Thoracic aorta (tissue), 2 donors: ENCODE results near the gene SPIRE1. TPM values are rescaled to one million over a fixed set of nuclear protein-coding genes. Genes with fewer than 3 reads are reported as not detected.

Source experiments
- ATAC-seq: fragments of 150-250 bp; one replicate; pipeline ENCODE4 v1.8.0; 2017; ENCODE audit warnings: low read depth; ENCODE audit not compliant: insufficient number of reproducible peaks, low FRiP score
- DNase-seq: peaks from one replicate; pipeline ENCODE4 v3.0.0-alpha.2; 2020; ENCODE audit warnings: low spot score
- H3K27ac ChIP-seq, 2 donors: fragments of 200-600 bp; sonication (generic); 1 replicate in 1 of 2; 2 replicates in 1 of 2; pipeline ENCODE4 v1.5.1; 2016; ENCODE audit warnings: mild to moderate bottlenecking in 2 of 2, moderate library complexity in 2 of 2
- H3K27me3 ChIP-seq: fragments of 200-600 bp; sonication (generic); replicated peaks from 2 replicates; pipeline ENCODE4 v1.6.0; 2016; ENCODE audit warnings: mild to moderate bottlenecking; ENCODE audit not compliant: insufficient read depth
- H3K36me3 ChIP-seq: fragments of 200-600 bp; sonication (generic); one replicate; pipeline ENCODE4 v1.5.1; 2016
- H3K4me1 ChIP-seq, 2 donors: fragments of 200-600 bp; sonication (generic); 1 replicate in 1 of 2; 2 replicates in 1 of 2; pipeline versions ENCODE4 v1.5.1 to v1.6.0; 2016; ENCODE audit warnings: low read depth in 2 of 2, mild to moderate bottlenecking in 1 of 2; ENCODE audit not compliant: control insufficient read depth in 1 of 2
- H3K4me3 ChIP-seq: fragments of 200-600 bp; sonication (generic); 2 replicates; pipeline ENCODE4 v1.5.1; 2016; ENCODE audit warnings: mild to moderate bottlenecking
- H3K9me3 ChIP-seq: fragments of 200-600 bp; sonication (generic); 2 replicates; pipeline ENCODE4 v1.5.1; 2016
- total RNA-seq, 2 donors: library from RNA; depleted of rRNA; stranded (reverse); fragments of >200 nt; gene quantifications; one replicate each; pipeline versions ENCODE4 v1.1.0 to v1.2.3, GENCODE V29; 2016
- TF ChIP-seq, protein P1 (sequence below): fragments of 200-600 bp; sonication (generic); IDR thresholded peaks from one replicate; pipeline ENCODE4 v1.5.1; 2019; ENCODE audit warnings: antibody characterized with exemption

SPIRE1 gene
- total RNA-seq, 2 donors from 2014 or later, result 26.8 to 39.6 TPM

DNA sequence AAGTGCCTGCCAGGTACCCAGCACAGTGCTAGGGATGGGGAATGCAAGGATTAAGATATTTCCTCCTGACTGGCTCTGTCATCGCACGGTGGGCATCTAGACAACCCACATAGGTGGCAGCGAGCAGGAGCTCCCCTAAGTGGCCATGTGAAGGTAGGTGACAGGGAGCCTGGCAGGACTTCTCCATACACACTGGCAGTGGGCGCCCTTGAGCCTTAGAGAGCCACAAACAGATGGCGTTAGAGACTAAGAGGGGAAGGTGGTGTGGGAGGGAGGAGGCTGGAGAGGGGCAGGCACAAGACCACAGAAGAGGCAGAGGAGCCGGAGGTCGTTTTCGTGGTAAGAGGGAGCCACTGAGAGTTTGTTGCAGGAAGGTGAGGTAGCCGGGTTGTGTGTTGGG is 235.0 kb downstream of the SPIRE1 start:
- H3K9me3 ChIP-seq, result no peaks in the 10 kb centered on the region
- H3K4me1 ChIP-seq, result peaks cover 2 to 19% of the 10 kb centered on the region in 2 donors
- H3K27me3 ChIP-seq, result no peaks in the 10 kb centered on the region
- TF ChIP-seq, protein P1, sequence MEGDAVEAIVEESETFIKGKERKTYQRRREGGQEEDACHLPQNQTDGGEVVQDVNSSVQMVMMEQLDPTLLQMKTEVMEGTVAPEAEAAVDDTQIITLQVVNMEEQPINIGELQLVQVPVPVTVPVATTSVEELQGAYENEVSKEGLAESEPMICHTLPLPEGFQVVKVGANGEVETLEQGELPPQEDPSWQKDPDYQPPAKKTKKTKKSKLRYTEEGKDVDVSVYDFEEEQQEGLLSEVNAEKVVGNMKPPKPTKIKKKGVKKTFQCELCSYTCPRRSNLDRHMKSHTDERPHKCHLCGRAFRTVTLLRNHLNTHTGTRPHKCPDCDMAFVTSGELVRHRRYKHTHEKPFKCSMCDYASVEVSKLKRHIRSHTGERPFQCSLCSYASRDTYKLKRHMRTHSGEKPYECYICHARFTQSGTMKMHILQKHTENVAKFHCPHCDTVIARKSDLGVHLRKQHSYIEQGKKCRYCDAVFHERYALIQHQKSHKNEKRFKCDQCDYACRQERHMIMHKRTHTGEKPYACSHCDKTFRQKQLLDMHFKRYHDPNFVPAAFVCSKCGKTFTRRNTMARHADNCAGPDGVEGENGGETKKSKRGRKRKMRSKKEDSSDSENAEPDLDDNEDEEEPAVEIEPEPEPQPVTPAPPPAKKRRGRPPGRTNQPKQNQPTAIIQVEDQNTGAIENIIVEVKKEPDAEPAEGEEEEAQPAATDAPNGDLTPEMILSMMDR, result no peak
- DNase-seq, result no peak
- ATAC-seq, result no peak
- no peak overlapping the region for H3K27ac ChIP-seq
- H3K4me3 ChIP-seq, result no peak overlapping the region
- peaks cover 3% of the 10 kb centered on the region for H3K36me3 ChIP-seq

DNA sequence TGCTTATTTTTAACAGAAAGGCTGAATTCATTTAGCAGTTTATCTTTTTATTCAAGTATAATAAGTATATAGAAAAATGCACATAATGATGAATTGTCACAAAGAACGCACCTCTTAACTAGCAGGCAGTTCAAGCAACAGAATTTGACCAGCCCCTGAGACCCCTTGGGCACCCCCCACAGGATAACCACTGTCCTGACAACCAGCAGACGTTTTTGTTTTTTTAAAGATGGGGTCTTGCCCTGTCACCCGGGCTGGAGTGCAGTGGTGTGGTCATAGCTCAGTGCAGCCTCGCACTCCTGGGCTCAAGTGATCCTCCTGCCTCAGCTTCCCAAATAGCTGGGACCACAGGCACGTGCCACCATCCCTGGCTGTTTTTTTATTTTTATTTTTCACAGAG is 236.2 kb downstream of the SPIRE1 start:
- Histone ChIP-seq H3K27me3 (no peaks in the 10 kb centered on the region), H3K4me1 (peaks cover 2 to 19% of the 10 kb centered on the region in 2 donors), H3K9me3 (no peaks in the 10 kb centered on the region), H3K36me3 (no peaks in the 10 kb centered on the region), H3K27ac (no peak overlapping the region), H3K4me3 (no peak overlapping the region)
- TF ChIP-seq, protein P1, result no peak
- ATAC-seq (no peak), DNase-seq (no peak)

DNA sequence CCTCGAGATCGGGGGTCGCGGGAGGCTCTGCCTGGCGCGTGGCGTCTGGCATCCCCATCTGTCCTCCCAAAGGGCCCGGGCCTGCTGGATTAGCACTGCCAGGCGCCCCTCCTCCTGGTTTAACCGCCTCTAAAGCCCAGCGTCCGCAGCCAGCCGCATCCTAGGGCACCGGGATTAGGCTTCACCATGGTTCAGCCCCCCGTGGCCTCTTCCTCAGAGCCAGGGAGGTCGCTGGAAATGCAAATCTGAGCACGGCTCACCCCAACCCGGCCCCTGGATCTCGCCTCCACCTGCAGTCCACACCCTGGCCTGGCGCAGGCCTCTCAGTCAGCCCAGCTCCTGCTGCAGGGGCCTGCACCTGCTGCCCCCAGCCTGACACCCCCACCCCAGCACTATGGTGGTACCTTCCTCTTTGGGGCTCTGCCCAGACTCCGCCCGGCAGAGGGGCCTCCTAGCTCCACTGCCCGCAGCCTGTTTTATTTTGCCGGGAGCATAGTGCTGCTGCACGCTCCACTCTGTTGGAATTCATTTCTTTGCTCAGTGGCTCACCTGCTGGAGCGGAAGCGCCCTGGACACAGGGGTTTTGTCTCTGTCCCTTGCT is 237.0 kb downstream of the SPIRE1 start:
- DNase-seq, result no peak
- H3K27me3 ChIP-seq, result no peaks in the 10 kb centered on the region
- ATAC-seq, result no peak

DNA sequence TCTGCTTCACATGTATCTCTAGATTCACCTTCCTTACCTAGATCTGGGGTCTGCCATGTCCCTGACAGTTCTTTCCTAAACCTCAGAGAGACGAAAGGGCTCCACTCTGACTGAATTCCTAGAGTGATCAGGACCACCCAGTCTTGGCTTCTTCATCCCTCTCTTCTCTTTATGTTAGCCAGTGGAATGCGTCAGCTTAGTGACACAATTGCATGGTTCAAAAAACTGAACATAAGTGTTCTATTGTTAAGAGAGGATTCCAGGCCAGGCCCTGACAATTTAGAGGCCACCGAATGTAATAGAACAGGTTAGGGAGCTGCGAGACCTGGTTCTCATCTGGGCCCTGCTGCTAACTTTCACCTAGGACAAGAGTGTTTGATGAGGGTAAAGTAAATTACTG is 240.2 kb downstream of the SPIRE1 start:
- H3K36me3 ChIP-seq, result no peaks in the 10 kb centered on the region
- H3K27me3 ChIP-seq, result no peaks in the 10 kb centered on the region
- peaks cover 7 to 23% of the 10 kb centered on the region in 2 donors for H3K4me1 ChIP-seq
- H3K4me3 ChIP-seq, result no peak overlapping the region
- no peak for DNase-seq
- no peak for ATAC-seq
- no peaks in the 10 kb centered on the region for H3K9me3 ChIP-seq
- no peak overlapping the region for H3K27ac ChIP-seq
- TF ChIP-seq, protein P1, result no peak

More for the DNA sequence above, 237.0 kb downstream of the SPIRE1 start:
- H3K4me1 ChIP-seq, result peaks cover 2 to 24% of the 10 kb centered on the region in 2 donors
- no peak overlapping the region for H3K27ac ChIP-seq
- no peaks in the 10 kb centered on the region for H3K36me3 ChIP-seq
- TF ChIP-seq, protein P1, result no peak
- H3K9me3 ChIP-seq, result no peaks in the 10 kb centered on the region
- peak overlapping the region; percentile 85 for H3K4me3 ChIP-seq

DNA sequence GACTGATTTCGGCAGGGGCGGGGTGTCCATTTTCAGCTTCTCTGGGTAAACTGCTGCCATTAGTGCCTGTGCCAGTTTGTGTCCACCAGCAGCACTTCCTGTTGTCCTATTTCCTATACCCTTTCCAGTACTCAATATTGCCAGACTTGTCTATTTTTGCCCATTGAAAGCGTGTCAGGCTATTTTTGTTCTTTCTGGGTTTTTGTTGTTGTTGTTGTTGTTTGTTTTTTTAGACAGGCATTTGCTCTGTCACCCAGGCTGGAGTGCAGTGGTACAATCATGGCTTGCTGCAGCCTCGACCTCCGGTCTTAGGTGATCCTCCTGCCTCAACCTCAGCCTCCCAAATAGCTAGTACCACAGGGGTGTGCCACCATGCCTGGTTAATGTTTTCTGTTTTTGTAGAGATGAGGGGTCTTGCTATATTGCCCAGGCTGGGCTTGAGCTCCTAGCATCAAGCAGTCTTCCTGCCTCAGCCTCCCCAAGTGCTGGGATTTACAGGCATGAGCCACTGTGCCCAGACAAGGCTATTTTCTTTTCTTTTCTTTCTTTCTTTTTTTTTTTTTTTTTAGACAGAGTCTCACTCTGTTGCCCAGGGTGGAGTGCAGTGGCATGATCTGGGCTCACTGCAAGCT is 241.7 kb downstream of the SPIRE1 start:
- Histone ChIP-seq H3K9me3 (no peaks in the 10 kb centered on the region), H3K4me1 (peaks cover 7 to 22% of the 10 kb centered on the region in 2 donors), H3K4me3 (peak overlapping the region; percentile 24), H3K36me3 (no peaks in the 10 kb centered on the region), H3K27me3 (no peaks in the 10 kb centered on the region), H3K27ac (peak overlapping the region; percentile 68 to 73)
- no peak for ATAC-seq
- no peak for DNase-seq
- TF ChIP-seq, protein P1, result no peak
